HEK293T (cell line): Measurements from ENCODE around the gene FGD5.

Experiments
- ARNT ChIP-seq: fragments of 450-650 bp; IDR thresholded peaks from 2 replicates; pipeline ENCODE4 v1.6.1; 2017; ENCODE audit warnings: mild to moderate bottlenecking
- CTBP1 ChIP-seq: fragments of 450-650 bp; IDR thresholded peaks from 2 replicates; pipeline ENCODE4 v1.6.1; 2016; ENCODE audit warnings: borderline replicate concordance
- ELF4 ChIP-seq: fragments of 450-650 bp; IDR thresholded peaks from 2 replicates; pipeline ENCODE4 v1.6.1; 2017; ENCODE audit warnings: antibody characterized with exemption
- FOXA1 ChIP-seq: fragments of 450-650 bp; IDR thresholded peaks from 2 replicates; pipeline ENCODE4 v1.6.1; 2016; ENCODE audit warnings: mild to moderate bottlenecking
- FOXM1 ChIP-seq: fragments of 450-650 bp; IDR thresholded peaks from 2 replicates; pipeline ENCODE4 v1.6.1; 2017; ENCODE audit warnings: mild to moderate bottlenecking, borderline replicate concordance
- HDGF ChIP-seq: fragments of 450-650 bp; IDR thresholded peaks from 2 replicates; pipeline ENCODE4 v1.6.1; 2017; ENCODE audit warnings: antibody characterized with exemption, borderline replicate concordance
- L3MBTL2 ChIP-seq: fragments of 450-650 bp; conservative IDR thresholded peaks from 2 replicates; pipeline ENCODE4 v1.6.1; 2016; ENCODE audit warnings: mild to moderate bottlenecking
- NFRKB ChIP-seq: fragments of 450-650 bp; IDR thresholded peaks from 2 replicates; pipeline ENCODE4 v1.6.1; 2016; ENCODE audit warnings: mild to moderate bottlenecking, moderate library complexity
- PKNOX1 ChIP-seq: fragments of 450-650 bp; IDR thresholded peaks from 2 replicates; pipeline ENCODE4 v1.6.1; 2016
- SUZ12 ChIP-seq: fragments of 450-650 bp; IDR thresholded peaks from 2 replicates; pipeline ENCODE4 v1.6.1; 2016; ENCODE audit warnings: mild to moderate bottlenecking
- TARDBP ChIP-seq: fragments of 450-650 bp; IDR thresholded peaks from 2 replicates; pipeline ENCODE4 v1.6.1; 2016
- ZNF384 ChIP-seq: fragments of 450-650 bp; IDR thresholded peaks from 2 replicates; pipeline ENCODE4 v1.6.1; 2016

- TF ChIP-seq PKNOX1 (peak; percentile 13; the same call in 1 of the 2 replicates), NFRKB (no peak), FOXM1 (no peak), TARDBP (no peak), ELF4 (no peak), SUZ12 (no peak), HDGF (no peak), L3MBTL2 (no peak), ZNF384 (no peak), ARNT (no peak), CTBP1 (no peak), FOXA1 (no peak)
Observed at GRCh38 chr3:14844386-14845170, 25.8 kb downstream of the FGD5 start.
